Muscle of arm (tissue), 12 donors: ENCODE results near the gene ABHD12B. TPM values are rescaled to one million over a fixed set of nuclear protein-coding genes. Genes with fewer than 3 reads are reported as not detected.
"Not testable (repeated sequence)": the region's sequence is repeated elsewhere in the genome, so short reads cannot be mapped to it uniquely, and the experiment has no call there.

ENCODE experiments used
- DNase-seq: peaks from one replicate; pipeline ENCODE4 v3.0.0-alpha.2; 2013
- polyA plus RNA-seq, 12 donors: library from polyadenylated mRNA; unstranded; fragments of 120-200 nt; gene quantifications; one replicate each; pipeline ENCODE4 v1.2.1, GENCODE V29; 2013; ENCODE audit not compliant: insufficient read length in 12 of 12

The ABHD12B gene
- polyA plus RNA-seq, 12 donors = 0.64 to 2.8 (median 1.4) TPM; not detected in 2

DNA sequence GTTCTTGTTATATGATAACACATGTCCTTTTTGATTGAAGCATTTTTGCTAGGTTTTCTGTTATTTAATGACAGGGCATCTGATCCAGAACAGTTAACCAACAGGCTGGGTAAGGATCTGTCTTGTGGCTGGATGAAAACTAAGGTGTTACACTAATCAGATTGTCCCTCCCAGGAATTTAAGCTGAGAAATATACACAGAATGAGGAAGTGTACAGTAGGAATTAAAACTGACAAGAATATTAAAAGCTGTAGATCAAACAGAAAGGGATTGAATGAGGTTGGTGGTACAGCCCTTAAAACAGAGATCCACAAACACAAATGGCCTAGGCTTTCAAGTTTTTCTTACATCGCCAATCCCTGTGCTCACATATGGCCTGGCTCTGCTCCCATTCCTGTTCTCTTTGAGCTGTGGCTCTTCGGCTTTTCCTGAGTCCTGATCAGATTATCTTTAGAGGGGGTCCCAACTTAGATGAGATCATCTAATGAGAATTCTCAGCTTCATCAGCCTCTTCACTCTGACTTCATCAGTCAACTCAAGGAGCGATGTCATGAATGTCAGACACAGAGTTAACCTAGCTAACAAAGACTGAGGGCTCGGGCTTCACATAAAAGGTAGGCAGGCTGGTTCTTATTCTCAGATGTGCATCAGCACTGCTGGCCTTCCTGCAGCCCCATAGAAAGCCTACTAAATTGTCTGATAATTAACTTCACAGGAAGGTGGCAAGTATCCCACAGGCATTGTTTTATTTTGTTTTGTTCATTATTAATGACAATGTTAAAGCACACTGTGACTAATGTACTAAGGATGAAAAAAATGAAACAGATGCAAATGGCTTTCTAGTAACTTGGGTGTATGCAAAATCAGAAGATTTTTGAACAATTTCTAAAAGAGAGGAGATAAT, 61.0 kb downstream of the ABHD12B start:
- no peak for DNase-seq

DNA sequence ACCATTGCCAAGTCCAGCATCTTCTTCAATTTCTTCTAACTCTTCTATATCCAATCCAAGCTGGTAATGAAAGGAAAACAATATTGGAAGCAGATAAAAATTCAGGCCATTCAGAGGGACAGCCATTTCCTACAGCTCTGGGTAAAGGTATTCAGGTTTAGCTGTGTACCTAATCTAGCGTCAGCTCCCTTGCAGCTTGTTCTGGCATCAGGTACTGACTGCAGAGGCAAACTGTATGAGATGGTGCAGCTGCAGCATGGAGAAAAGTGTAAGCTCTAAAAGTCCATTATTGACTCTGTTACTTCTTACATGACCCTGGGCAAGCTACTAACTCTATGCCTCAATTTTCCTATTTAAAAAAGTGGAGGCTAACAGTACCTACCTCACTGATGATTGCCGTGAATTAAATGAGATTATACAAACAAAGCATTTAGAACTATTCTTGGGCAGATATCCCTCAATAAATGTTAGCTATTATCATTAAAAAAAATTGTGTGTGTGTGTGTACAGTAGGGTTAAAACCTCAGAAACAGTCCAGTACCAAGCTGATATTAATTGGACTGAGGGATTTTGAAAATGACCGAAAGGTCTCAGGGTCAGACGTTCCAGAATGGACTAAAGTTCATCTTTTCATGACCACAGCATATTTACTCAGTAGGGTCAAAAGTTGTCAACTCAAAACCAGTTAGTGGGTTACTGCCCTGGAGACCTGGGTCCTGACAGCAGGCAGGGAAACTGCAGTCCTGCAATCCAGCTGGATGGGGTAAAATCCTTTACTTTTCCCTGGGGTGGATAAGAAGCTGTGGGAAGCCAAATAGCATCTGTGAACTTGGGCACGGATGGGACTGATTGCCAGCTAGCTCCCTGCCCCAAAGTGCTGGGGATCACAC, 63.5 kb downstream of the ABHD12B start:
- no peak for DNase-seq

DNA sequence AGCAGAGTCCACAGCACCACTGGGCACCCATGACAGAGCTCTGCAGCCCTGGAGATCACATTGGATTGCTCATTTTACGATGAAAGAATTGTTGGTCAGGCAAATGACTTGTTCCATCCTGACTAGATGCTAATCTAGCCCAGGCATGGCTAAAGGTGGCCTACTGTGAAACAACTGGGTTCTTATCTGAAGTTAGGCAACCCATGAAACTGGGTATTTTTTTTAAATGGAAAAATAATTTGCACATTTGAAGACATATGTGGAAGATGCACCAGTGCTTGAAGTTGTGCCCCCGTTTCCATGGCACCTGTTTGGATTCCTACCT, 64.1 kb downstream of the ABHD12B start:
- DNase-seq = no peak

DNA sequence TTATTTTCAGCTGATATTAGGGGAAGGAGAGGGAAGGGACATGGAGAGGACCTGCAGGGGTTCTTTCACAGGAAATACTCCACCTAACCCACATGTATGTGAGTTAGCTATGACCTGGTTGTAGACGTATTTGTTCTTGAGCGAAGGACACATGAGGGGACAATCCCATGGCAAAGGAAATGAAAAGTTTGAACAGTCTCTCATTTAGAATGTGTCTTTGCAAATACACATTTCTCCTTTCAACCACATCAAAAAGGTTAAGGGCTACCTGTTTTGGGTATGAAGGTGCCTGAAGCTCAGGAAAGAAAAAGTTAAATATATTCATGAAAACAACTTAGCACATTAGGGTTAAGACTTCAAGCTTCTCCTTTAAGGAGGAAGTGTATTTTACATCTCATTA, 65.0 kb downstream of the ABHD12B start:
- DNase-seq = no peak

GRCh38 chr14:50937325-50937724, 65.5 kb downstream of the ABHD12B start:
- DNase-seq = no peak

- no peak for DNase-seq
Observed at GRCh38 chr14:50937800-50938199, 65.9 kb downstream of the ABHD12B start.

GRCh38 chr14:50941151-50941550, 69.3 kb downstream of the ABHD12B start:
- DNase-seq = no peak

DNA sequence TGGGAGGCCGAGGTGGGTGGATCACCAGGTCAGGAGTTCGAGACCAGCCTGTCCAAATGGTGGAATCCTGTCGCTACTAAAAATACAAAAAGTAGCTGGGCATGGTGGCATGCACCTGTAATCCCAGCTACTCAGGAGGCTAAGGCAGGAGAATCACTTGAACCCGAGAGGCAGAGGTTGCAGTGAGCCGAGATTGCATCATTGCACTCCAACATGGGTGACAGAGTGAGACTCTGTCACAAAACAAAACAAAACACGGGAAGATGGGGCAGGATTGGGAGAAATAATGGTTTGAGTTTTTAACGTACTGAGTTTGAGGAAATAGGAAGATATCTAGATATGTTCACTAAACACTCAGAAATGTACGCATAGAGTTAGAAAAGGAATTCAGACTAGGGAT, 69.8 kb downstream of the ABHD12B start:
- not testable (repeated sequence) for DNase-seq

- no peak for DNase-seq
Observed at GRCh38 chr14:50943261-50943942, 71.5 kb downstream of the ABHD12B start.

DNA sequence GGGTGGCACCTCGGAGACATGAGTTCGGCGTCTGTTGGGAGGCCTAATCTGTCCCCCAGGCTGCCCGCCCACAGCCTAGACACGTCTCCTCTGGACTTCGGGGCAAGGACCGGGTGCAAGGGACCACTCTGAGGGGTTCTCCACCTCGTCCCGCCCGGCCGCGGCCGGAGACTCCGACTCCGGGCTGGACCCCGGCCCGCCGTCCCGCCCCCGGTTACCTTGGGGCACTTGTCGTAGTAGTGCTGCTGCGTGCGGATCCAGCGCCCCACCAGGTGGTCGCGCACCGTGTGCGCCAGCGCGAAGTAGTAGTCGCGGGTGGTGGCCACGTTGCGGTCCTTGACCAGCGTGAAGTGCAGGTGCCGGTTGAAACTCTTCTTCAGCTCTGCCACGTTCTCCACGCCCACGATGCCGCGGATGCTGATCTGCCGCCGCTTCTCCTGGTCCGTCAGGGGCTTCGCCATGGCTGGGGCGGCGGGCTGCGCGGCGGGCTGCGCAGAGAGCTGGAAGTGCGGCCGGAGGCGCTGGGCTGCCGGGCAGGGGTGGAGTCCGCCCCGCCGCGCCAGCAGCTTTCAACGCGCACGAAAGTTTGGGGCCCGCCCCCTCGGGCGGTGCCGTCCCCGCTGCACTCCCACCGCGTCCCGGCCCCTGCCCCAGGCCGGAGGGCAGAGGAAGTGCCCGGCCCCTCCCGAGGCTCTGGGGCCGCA, 72.2 kb downstream of the ABHD12B start, which contains the start of gene PYGL:
TSS of gene PYGL (minus strand) at position 541 of the 704 bp plus-strand sequence. CDS start at position 461, 80 bp downstream.
- DNase-seq = peak; percentile 68

DNA sequence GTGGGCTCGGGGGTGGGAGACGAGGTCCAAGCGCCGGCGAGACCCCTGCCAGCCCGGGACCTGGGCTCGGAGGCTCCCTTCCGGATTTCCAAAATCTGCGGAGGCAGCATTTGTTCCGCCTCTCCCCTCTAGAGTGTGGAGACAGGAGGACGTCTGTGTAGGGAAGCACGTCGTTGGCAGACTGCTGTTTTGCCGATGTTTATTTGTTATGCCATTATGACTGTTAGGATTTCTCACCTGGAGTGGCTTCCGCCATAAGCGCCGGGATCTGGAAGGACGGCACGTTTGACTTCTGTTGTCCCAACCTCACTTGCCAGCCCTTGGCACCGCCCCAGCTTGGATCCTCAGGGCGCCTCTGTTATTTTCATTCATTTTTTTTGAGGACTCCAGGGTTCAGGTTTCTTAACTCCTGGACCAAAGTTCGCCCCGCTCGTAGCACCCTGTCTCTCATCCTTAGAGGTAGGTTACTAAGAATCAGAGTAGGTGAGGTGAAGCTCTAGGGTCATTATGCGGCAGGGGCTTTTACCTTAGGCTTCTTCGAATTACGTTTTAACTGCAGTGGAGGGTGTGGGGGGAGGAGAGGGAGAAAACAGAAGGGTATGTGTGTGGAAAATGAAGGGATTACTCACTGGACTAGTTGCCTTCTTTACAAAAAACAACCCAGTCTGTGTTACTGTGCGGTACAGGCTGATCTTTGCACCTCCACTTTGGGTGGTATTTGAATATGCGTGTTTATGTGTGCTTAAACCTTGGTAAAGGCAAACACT, 73.0 kb downstream of the ABHD12B start:
- peak; percentile 55 for DNase-seq

GRCh38 chr14:50946234-50946935, 74.5 kb downstream of the ABHD12B start:
- DNase-seq = no peak

GRCh38 chr14:50947446-50947845, 75.6 kb downstream of the ABHD12B start:
- DNase-seq = no peak

DNA sequence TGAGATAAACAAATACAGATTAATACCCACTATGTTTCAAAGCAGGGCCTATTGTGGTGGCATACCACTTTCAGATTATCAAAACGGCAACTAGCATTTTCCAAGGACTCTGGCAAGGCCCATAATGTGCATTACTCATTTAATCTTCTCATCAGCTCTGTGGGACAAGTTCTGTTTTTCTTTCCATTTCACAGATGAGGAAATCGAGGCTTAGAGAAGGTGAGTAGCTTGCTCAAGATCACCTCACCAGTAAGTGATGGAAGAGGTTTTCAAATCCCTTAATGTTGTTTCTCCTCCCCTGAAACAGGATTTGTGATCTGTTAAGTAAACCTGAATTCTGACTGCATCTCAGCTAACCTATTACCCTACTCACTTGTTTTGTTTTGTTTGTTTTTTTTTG, 76.4 kb downstream of the ABHD12B start:
- DNase-seq = no peak

DNA sequence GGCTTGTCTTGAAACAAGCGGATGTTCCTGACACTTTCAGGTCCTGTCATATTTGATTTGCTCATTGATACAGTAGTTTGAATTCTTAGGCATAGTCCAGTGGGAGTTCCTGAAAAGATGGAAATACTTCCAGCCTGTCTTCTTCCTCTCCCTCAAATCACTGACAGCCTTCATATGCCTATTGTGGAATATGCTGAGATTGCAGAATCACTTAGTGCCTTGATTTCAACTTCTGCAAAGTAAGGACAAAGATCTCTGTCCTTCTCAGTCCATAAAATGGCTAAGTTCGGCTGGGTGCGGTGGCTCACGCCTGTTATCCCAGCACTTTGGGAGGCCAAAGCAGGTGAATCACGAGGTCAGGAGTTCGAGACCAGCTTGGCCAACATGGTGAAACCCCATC, 79.2 kb downstream of the ABHD12B start:
- no peak for DNase-seq

DNA sequence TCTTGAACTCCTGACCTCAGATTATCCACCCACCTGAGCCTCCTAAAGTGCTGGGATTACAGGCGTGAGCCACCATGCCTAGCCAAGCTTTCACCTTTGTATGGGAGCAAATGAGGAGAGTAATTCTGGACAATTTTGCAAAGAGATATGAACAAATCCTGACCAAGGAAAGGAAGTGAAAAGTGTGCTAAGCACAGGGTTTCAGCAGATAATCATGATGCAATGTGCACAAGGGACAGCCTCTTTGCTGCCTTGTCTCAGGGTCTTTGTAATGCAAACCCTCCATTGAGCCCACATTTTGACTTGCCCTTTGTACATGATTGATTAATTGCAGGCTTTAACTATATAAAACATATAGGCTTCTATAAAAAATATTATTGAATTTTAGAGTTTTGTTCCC, 81.6 kb downstream of the ABHD12B start:
- DNase-seq = no peak
